ENCODE measurements around the gene NATD1. TPM values are rescaled to one million over a fixed set of nuclear protein-coding genes. Genes with fewer than 3 reads are reported as not detected.

NATD1 gene
- total and polyA plus RNA-seq, 2 of the 8 experiments (the other 6 are each of a cell fraction or from before 2014, with no cell fraction given) = 5.4 to 8.4 TPM

- TF ChIP-seq CTCF (IDR thresholded peaks at IDR 0.05; ENCODE audit: control extremely low read depth in 1 of 3, insufficient read depth in 1 of 3, low read depth in 1 of 3, low read length in 3 of 3) = peak; percentile 31 to 63 (median 38)
- peak; percentile 54 for TF ChIP-seq ASH2L (IDR thresholded peaks at IDR 0.05; ENCODE audit: low read length)
- TF ChIP-seq POLR2A (IDR thresholded peaks at IDR 0.05; ENCODE audit: control extremely low read depth in 1 of 2, low read depth in 2 of 2, low read length in 2 of 2) = no peak
- TF ChIP-seq USF2 (IDR thresholded peaks at IDR 0.05; ENCODE audit: low read length) = no peak
- no peak for TF ChIP-seq KDM5A (IDR thresholded peaks at IDR 0.05; ENCODE audit: low read length)
- no peak for TF ChIP-seq TBP (IDR thresholded peaks at IDR 0.05; ENCODE audit: low read depth, low read length)
- no peak for TF ChIP-seq SIN3A (conservative IDR thresholded peaks at IDR 0.05 in 1 of 2, IDR thresholded peaks at IDR 0.05 in 1 of 2; ENCODE audit: low read depth in 1 of 2, low read length in 2 of 2)
- no peak for TF ChIP-seq SP2 (IDR thresholded peaks at IDR 0.05; ENCODE audit: low read length)
- no peak for TF ChIP-seq CTBP2 (IDR thresholded peaks at IDR 0.05; ENCODE audit: borderline replicate concordance, insufficient read depth, insufficient read length, low read length)
- TF ChIP-seq CREB1 (IDR thresholded peaks at IDR 0.05) = no peak
- no peak for TF ChIP-seq NRF1 (IDR thresholded peaks at IDR 0.05; ENCODE audit: low read depth, low read length)
Measured at GRCh38 chr17:21239680-21240368, 13.4 kb downstream of the NATD1 start (continued).
